Lung (tissue), 12 donors: ENCODE results near the gene GSTM4. TPM values are rescaled to one million over a fixed set of nuclear protein-coding genes. Genes with fewer than 3 reads are reported as not detected.

Experiments used
- ATAC-seq: fragments of 200-7000 bp; cut with Tn5 transposase; one replicate; pipeline ENCODE4 v1.9.1; 2020; ENCODE audit warnings: moderate number of reproducible peaks; ENCODE audit not compliant: insufficient read depth, low FRiP score
- DNase-seq, 3 donors: peaks; one replicate each; pipeline ENCODE4 v3.0.0-alpha.2; 2013 to 2017
- H3K27ac ChIP-seq, 2 donors: one replicate each; pipeline ENCODE4 v1.5.1; 2013; ENCODE audit warnings: mild to moderate bottlenecking in 2 of 2, moderate library complexity in 2 of 2, control low read depth in 1 of 2, inconsistent platforms in 1 of 2, low read depth in 1 of 2, low read length in 1 of 2
- H3K27me3 ChIP-seq, 3 donors: one replicate each; pipeline ENCODE4 v1.5.1; 2013; ENCODE audit warnings: low read length in 2 of 3; ENCODE audit not compliant: control insufficient read depth in 3 of 3, insufficient read depth in 3 of 3
- H3K36me3 ChIP-seq, 4 donors: one replicate each; pipeline ENCODE4 v1.5.1; 2013; ENCODE audit warnings: low read length in 4 of 4, mild to moderate bottlenecking in 1 of 4, moderate library complexity in 1 of 4; ENCODE audit not compliant: control insufficient read depth in 4 of 4, insufficient read depth in 4 of 4
- H3K4me1 ChIP-seq, 5 donors: one replicate each; pipeline ENCODE4 v1.5.1; 2013; ENCODE audit warnings: low read length in 5 of 5, mild to moderate bottlenecking in 2 of 5, moderate library complexity in 1 of 5; ENCODE audit not compliant: control insufficient read depth in 5 of 5, insufficient read depth in 5 of 5
- H3K4me3 ChIP-seq: one replicate; pipeline ENCODE4 v1.5.1; 2013; ENCODE audit warnings: mild to moderate bottlenecking, control low read depth, moderate library complexity
- H3K9ac ChIP-seq, 2 donors: one replicate each; pipeline ENCODE4 v1.5.1; 2013; ENCODE audit warnings: low read length in 2 of 2, control low read depth in 1 of 2; ENCODE audit not compliant: insufficient read depth in 1 of 2
- H3K9me3 ChIP-seq, 4 donors: one replicate each; pipeline ENCODE4 v1.5.1; 2013; ENCODE audit warnings: low read length in 3 of 4, mild to moderate bottlenecking in 1 of 4, moderate library complexity in 1 of 4; ENCODE audit not compliant: control insufficient read depth in 4 of 4, insufficient read depth in 3 of 4
- CTCF ChIP-seq: IDR thresholded peaks from 2 replicates; pipeline ENCODE4 v1.5.1; 2012; ENCODE audit warnings: mild to moderate bottlenecking; ENCODE audit errors: control extremely low read depth, extremely low read depth
- WGBS, 2 donors: extraction: QIAGEN DNeasy Blood & Tissue Kit; methylation state at CpG; one replicate each; pipeline ENCODE4 v1.1.7; 2013; 5-methylcytosine and 5-hydroxymethylcytosine counted together
- polyA plus RNA-seq, 2 donors: library from polyadenylated mRNA; stranded (reverse); fragments of 200-250 nt; gene quantifications; one replicate each; pipeline ENCODE4 v1.2.1, GENCODE V29; 2013
- total RNA-seq, 2 donors: library from RNA; depleted of rRNA in 1 of 2; stranded (reverse); fragments of >200 nt in 1 of 2; gene quantifications; one replicate each; pipeline ENCODE4 v1.2.1, GENCODE V29; 2014 to 2021
- donor health status: control.
- donor health status: control.
- donor health status: Bipolar disorder and iron deficiency.
- donor health status: healthy.
- donor health status: DM: yes; HTN: yes; CAD: no.

The GSTM4 gene
- total and polyA plus RNA-seq, 4 donors: 8.8 to 19.7 (median 17.9) TPM

GRCh38 chr1:109619576-109620400 lies 36.1 kb upstream of the GSTM4 start, which contains the start of the genes AMPD2 and GNAT2:
Gene AMPD2 (plus strand): TSS chr1:109619837. CDS start chr1:109621176, 1,339 bp downstream.
Gene GNAT2 (minus strand): TSS chr1:109619616. CDS start chr1:109612870, 6,746 bp downstream.
- WGBS, 2 donors: 0 to 2% methylated on average over 47 of the region's 47 CpGs
- peak; percentile 79 to 83 (median 80) for DNase-seq
- Histone ChIP-seq H3K4me1 (peaks cover 0 to 50% (median 23%) of the 10 kb centered on the region in 5 donors), H3K36me3 (no peaks in the 10 kb centered on the region), H3K27me3 (no peaks in the 10 kb centered on the region), H3K9ac (peak within 1 kb of the TSS; percentile 68 to 88), H3K9me3 (no peaks in the 10 kb centered on the region), H3K27ac (peak within 1 kb of the TSS; percentile 70 to 88), H3K4me3 (peak within 1 kb of the TSS; percentile 51)
- no peak for TF ChIP-seq CTCF
- ATAC-seq: peak; percentile 53

- Histone ChIP-seq H3K9me3 (no peaks in the 10 kb centered on the region), H3K4me3 (peak overlapping the region; percentile 51), H3K9ac (peak overlapping the region; percentile 68 to 88), H3K4me1 (peaks cover 0 to 56% (median 23%) of the 10 kb centered on the region in 5 donors), H3K36me3 (no peaks in the 10 kb centered on the region), H3K27me3 (no peaks in the 10 kb centered on the region), H3K27ac (peak overlapping the region; percentile 67 to 88)
- peak; percentile 9 for ATAC-seq
- DNase-seq: peak; percentile 68 to 80 (median 70)
- 0% methylated on average over 9 of the region's 9 CpGs for WGBS, 2 donors
- TF ChIP-seq CTCF: no peak
Observed at GRCh38 chr1:109620401-109620791, 35.5 kb upstream of the GSTM4 start.

GRCh38 chr1:109620841-109621286 lies 35.0 kb upstream of the GSTM4 start:
- TF ChIP-seq CTCF: no peak
- Histone ChIP-seq H3K4me1 (peaks cover 0 to 61% (median 23%) of the 10 kb centered on the region in 5 donors), H3K27ac (peak overlapping the region; percentile 67 to 88), H3K36me3 (peaks cover 0 to 2% (median 0%) of the 10 kb centered on the region in 4 donors), H3K9me3 (no peaks in the 10 kb centered on the region), H3K27me3 (no peaks in the 10 kb centered on the region), H3K9ac (peak overlapping the region in 1 of 2 donors; percentile 88), H3K4me3 (peak overlapping the region; percentile 51)
- 1% methylated on average over 18 of the region's 18 CpGs for WGBS, 2 donors
- peak; percentile 79 for ATAC-seq
- DNase-seq: peak; percentile 96 to 97 (median 97)
